Heart right ventricle (tissue), 16 donors: ENCODE measurements around the gene DHX32. TPM values are rescaled to one million over a fixed set of nuclear protein-coding genes. Genes with fewer than 3 reads are reported as not detected.
A peak's percentile ranks its signal among the peaks of the same experiment; 100 is the strongest.

ENCODE experiments used
- ATAC-seq, 8 donors: fragments of 200-7000 bp; cut with Tn5 transposase; one replicate each; pipeline ENCODE4 v1.9.1; 2020; ENCODE audit warnings: mild to moderate bottlenecking in 8 of 8, moderate library complexity in 8 of 8, moderate number of reproducible peaks in 1 of 8
- DNase-seq, 2 donors: peaks; one replicate each; pipeline ENCODE4 v3.0.0-alpha.2; 2020
- H3K27ac ChIP-seq, 10 donors: fragments of 200-600 bp; sonication (generic) in 2 of 10; one replicate each; pipeline versions ENCODE4 v1.5.0 to v1.8.0; 2020 to 2022; ENCODE audit warnings: mild to moderate bottlenecking in 3 of 10
- H3K27me3 ChIP-seq, 7 donors: fragments of 200-600 bp; one replicate each; pipeline ENCODE4 v1.8.0; 2021 to 2022; ENCODE audit warnings: mild to moderate bottlenecking in 2 of 7
- H3K36me3 ChIP-seq, 9 donors: fragments of 200-600 bp; sonication (generic) in 1 of 9; one replicate each; pipeline versions ENCODE4 v1.5.0 to v1.8.0; 2020 to 2022; ENCODE audit warnings: mild to moderate bottlenecking in 2 of 9
- H3K4me1 ChIP-seq, 9 donors: fragments of 200-600 bp; sonication (generic) in 1 of 9; one replicate each; pipeline versions ENCODE4 v1.5.0 to v1.8.0; 2020 to 2022; ENCODE audit warnings: mild to moderate bottlenecking in 4 of 9
- H3K4me3 ChIP-seq, 10 donors: fragments of 200-600 bp; sonication (generic) in 2 of 10; one replicate each; pipeline versions ENCODE4 v1.5.0 to v1.8.0; 2020 to 2022; ENCODE audit warnings: mild to moderate bottlenecking in 7 of 10, moderate library complexity in 2 of 10
- H3K9me3 ChIP-seq, 11 donors: fragments of 200-600 bp in 10 of 11; sonication (generic) in 2 of 11; one replicate each; pipeline versions ENCODE4 v1.5.0 to v1.8.0; 2013 to 2022; ENCODE audit warnings: mild to moderate bottlenecking in 2 of 11, control low read depth in 1 of 11, moderate library complexity in 1 of 11
- CTCF ChIP-seq, 9 donors: fragments of 200-600 bp; sonication (generic) in 2 of 9; IDR thresholded peaks; one replicate each; pipeline versions ENCODE4 v1.5.0 to v1.8.0; 2021 to 2022; ENCODE audit warnings: antibody characterized with exemption in 9 of 9, mild to moderate bottlenecking in 5 of 9, moderate library complexity in 1 of 9
- WGBS, 2 donors: extraction: QIAGEN DNeasy Blood & Tissue Kit; methylation state at CpG; one replicate each; pipeline ENCODE4 v1.1.7; 2013; ENCODE audit warnings: inconsistent platforms in 1 of 2; 5-methylcytosine and 5-hydroxymethylcytosine counted together
- intact Hi-C, 10 donors: fragments of 100-400 bp; cut with DNase I; formaldehyde crosslinking; loops; one replicate each; pipeline versions ENCODE4 v1.11.1 to v1.14.2; 2022
- polyA plus RNA-seq, 2 donors: library from polyadenylated mRNA; stranded (reverse); fragments of 200-250 nt; gene quantifications; one replicate each; pipeline ENCODE4 v1.2.3, GENCODE V29; 2013
- total RNA-seq, 10 donors: library from RNA; stranded (reverse); fragmentation: NEBNext Ultra II Directional in 3 of 10; extraction: Animal tissue kit (Norgen Biotek cat#: 25700) in 3 of 10; gene quantifications; one replicate each; pipeline versions ENCODE4 v1.2.1 to v1.2.4, GENCODE V29; 2021 to 2023
- donor health status: Arrhythmogenic right ventricular cardiomyopathy.
- donor health status: ischemic (EF 13 %, LVEDD 7.1; RV severe dilation, severe dysfunction).
- donor health status: healthy with polysubstance abuse.
- donor health status: DM: no; HTN: yes; CAD: no.
- donor health status: DM: no; HTN: no; CAD: no.
- donor health status: ischemic (EF 25% LVEDD 6.9; RV normal size, moderate dysfunction).
- donor health status: ischemic (EF 25% LVEDD 5.7; RV mildly dilated, moderate dysfunction).
- donor health status: healthy.
- donor health status: DM: yes; HTN: yes; CAD: no.
- donor health status: Ischemic cardiomyopathy.
- donor health status: ischemic (EF 35%, LVEDD 5.7; RV mildly dilated, moderate dysfunction).
- donor health status: nonischemic (EF 11% LVEDD 7.7; RV severe dilation, severe dysfunction).
- donor health status: DM: yes; HTN: yes; CAD: no.
- donor health status: PGD.
- donor health status: ischemic (EF 29% LVEDD 5.4; RV normal size, mild dysfunction).
- donor health status: nonischemic (EF 23%, LVEDD 6.1; RV moderate dilation, normal function).

Gene DHX32
- total and polyA plus RNA-seq, 12 donors = 15.8 to 81.7 (median 48.0) TPM

- Histone ChIP-seq H3K4me1 (peaks cover 0 to 40% (median 19%) of the 10 kb centered on the region in 9 donors), H3K4me3 (no peak overlapping the region), H3K36me3 (peaks cover 0 to 95% (median 20%) of the 10 kb centered on the region in 9 donors), H3K27ac (no peak overlapping the region), H3K9me3 (no peaks in the 10 kb centered on the region), H3K27me3 (no peaks in the 10 kb centered on the region)
- WGBS, 2 donors = 92 to 95% methylated on average over 11 of the region's 11 CpGs
- DNase-seq = no peak
- intact Hi-C loops = loop anchor here in 1 of 10 donors (10.0 kb wide), 1 partner anchor 101 kb away; no protein-coding TSS in a partner anchor
- ATAC-seq = peak in 2 of 8 donors; percentile 21 to 26
- TF ChIP-seq CTCF (IDR thresholded peaks at IDR 0.05) = no peak
Measured at GRCh38 chr10:125845617-125846016, 35.5 kb downstream of the DHX32 start.

- intact Hi-C loops = loop anchor here in 1 of 10 donors (10.0 kb wide), 1 partner anchor 100 kb away; no protein-coding TSS in a partner anchor
- WGBS, 2 donors = 65 to 71% methylated on average over 7 of the region's 7 CpGs
- Histone ChIP-seq H3K27me3 (no peaks in the 10 kb centered on the region), H3K36me3 (peaks cover 0 to 95% (median 28%) of the 10 kb centered on the region in 9 donors), H3K4me1 (peaks cover 0 to 34% (median 19%) of the 10 kb centered on the region in 9 donors), H3K9me3 (no peaks in the 10 kb centered on the region), H3K4me3 (no peak overlapping the region), H3K27ac (peak overlapping the region in 2 of 10 donors; percentile 13 to 20)
- TF ChIP-seq CTCF (IDR thresholded peaks at IDR 0.05) = no peak
- ATAC-seq = peak in 7 of 8 donors; percentile 30 to 61 (median 45)
- no peak for DNase-seq
Measured at GRCh38 chr10:125844751-125845221, 36.3 kb downstream of the DHX32 start.

- intact Hi-C loops = loop anchor here in 1 of 10 donors (10.0 kb wide), 1 partner anchor 99 kb away; no protein-coding TSS in a partner anchor
- ATAC-seq (no peak), DNase-seq (no peak)
- H3K27me3 ChIP-seq = no peaks in the 10 kb centered on the region
- no peak overlapping the region for H3K4me3 ChIP-seq
- H3K4me1 ChIP-seq = peaks cover 0 to 25% (median 17%) of the 10 kb centered on the region in 9 donors
- peaks cover 0 to 95% (median 30%) of the 10 kb centered on the region in 9 donors for H3K36me3 ChIP-seq
- no peak for TF ChIP-seq CTCF (IDR thresholded peaks at IDR 0.05)
- WGBS, 2 donors = 87 to 89% methylated on average over 9 of the region's 9 CpGs
- H3K27ac ChIP-seq = peak overlapping the region in 1 of 10 donors; percentile 20
- H3K9me3 ChIP-seq = no peaks in the 10 kb centered on the region
Measured at GRCh38 chr10:125843603-125844329, 37.3 kb downstream of the DHX32 start.

- Histone ChIP-seq H3K4me3 (no peak overlapping the region), H3K27me3 (no peaks in the 10 kb centered on the region), H3K27ac (no peak overlapping the region), H3K36me3 (peaks cover 0 to 96% (median 53%) of the 10 kb centered on the region in 9 donors), H3K4me1 (peaks cover 0 to 17% (median 14%) of the 10 kb centered on the region in 9 donors), H3K9me3 (no peaks in the 10 kb centered on the region)
- intact Hi-C loops = loop anchor here in 1 of 10 donors (10.0 kb wide), 1 partner anchor 96 kb away; no protein-coding TSS in a partner anchor
- no peak for TF ChIP-seq CTCF (IDR thresholded peaks at IDR 0.05)
- DNase-seq = no peak
- WGBS, 2 donors = 92 to 93% methylated on average over 3 of the region's 3 CpGs
- ATAC-seq = no peak
Measured at GRCh38 chr10:125840955-125841354, 40.1 kb downstream of the DHX32 start.
